ENCODE measurements around the gene LINC00305.

The LINC00305 gene

DNA sequence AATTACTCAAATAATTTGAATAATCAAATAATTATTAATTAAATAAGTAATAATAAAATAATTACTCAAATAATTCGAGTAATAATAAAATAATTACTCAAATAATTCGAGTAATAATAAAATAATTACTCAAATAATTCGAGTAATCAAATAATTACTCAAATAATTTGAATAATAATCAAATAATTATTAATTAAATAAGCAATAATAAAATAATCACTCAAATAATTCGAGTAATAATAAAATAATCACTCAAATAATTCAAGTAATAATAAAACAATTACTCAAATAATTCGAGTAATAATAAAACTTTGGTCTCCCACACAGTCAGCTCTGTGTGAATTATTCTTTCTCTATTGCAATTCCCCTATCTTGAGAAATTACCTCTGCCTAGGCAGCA is 30.0 kb upstream of the LINC00305 start:
- TF ChIP-seq, protein P1, sequence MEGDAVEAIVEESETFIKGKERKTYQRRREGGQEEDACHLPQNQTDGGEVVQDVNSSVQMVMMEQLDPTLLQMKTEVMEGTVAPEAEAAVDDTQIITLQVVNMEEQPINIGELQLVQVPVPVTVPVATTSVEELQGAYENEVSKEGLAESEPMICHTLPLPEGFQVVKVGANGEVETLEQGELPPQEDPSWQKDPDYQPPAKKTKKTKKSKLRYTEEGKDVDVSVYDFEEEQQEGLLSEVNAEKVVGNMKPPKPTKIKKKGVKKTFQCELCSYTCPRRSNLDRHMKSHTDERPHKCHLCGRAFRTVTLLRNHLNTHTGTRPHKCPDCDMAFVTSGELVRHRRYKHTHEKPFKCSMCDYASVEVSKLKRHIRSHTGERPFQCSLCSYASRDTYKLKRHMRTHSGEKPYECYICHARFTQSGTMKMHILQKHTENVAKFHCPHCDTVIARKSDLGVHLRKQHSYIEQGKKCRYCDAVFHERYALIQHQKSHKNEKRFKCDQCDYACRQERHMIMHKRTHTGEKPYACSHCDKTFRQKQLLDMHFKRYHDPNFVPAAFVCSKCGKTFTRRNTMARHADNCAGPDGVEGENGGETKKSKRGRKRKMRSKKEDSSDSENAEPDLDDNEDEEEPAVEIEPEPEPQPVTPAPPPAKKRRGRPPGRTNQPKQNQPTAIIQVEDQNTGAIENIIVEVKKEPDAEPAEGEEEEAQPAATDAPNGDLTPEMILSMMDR (conservative IDR thresholded peaks at IDR 0.05; ENCODE audit: low read depth, low read length): no peak
- no peak for DNase-seq (ENCODE audit: low read depth)
- no peak overlapping the region for H3K4me3 ChIP-seq (ENCODE audit: low read depth, low read length)

DNA sequence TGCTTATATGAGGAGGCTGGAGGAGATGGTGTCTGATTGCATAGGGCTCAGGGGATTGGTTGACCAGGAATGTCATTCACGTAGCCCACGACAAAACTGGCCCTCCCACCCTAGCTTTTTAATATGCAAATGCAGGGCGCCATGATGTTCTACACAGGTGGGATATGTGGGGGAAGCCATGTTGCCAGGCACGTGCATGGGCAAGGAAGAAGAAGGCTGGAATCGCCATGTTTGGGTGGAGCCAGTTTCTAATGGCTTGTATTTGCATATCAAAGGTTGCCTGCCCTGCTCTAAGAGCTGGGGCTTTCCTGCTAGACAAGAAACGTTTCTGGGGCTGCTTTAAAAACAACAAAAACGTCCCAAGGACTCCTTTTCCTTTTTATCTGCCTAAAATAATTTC is 26.5 kb upstream of the LINC00305 start:
- TF ChIP-seq, protein P1 (conservative IDR thresholded peaks at IDR 0.05; ENCODE audit: low read depth, low read length): no peak
- no peak for DNase-seq (ENCODE audit: low read depth)
- no peak overlapping the region for H3K4me3 ChIP-seq (ENCODE audit: low read depth, low read length)

DNA sequence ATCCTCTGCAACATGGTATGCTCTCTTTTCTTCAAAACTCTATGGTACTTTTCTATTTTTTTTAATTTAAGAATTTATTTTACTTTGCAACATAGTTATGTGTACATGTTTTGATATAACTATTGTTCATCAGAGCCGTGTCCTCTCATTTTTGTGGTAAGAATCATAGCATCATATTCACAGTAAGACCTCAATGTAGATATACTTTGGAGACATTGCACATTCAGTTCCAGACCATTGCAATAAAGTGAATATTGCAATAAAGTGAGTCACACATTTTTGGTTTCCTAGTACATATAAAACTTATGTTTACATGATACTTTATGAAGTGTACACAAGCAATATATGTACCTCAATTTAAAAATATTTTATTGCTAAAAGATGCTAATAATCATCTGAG is 22.7 kb upstream of the LINC00305 start:
- TF ChIP-seq, protein P1 (conservative IDR thresholded peaks at IDR 0.05; ENCODE audit: low read depth, low read length): no peak
- no peak overlapping the region for H3K4me3 ChIP-seq (ENCODE audit: low read depth, low read length)
- DNase-seq (ENCODE audit: low read depth): peak; percentile 75

- H3K4me3 ChIP-seq (ENCODE audit: low read depth, low read length): no peak overlapping the region
- no peak for DNase-seq (ENCODE audit: low read depth)
- TF ChIP-seq, protein P1 (conservative IDR thresholded peaks at IDR 0.05; ENCODE audit: low read depth, low read length): no peak
Measured at GRCh38 chr18:64167408-64167925, 18.6 kb upstream of the LINC00305 start.

- DNase-seq (ENCODE audit: low read depth): peak; percentile 96
- TF ChIP-seq, protein P1 (conservative IDR thresholded peaks at IDR 0.05; ENCODE audit: low read depth, low read length): no peak
- no peak overlapping the region for H3K4me3 ChIP-seq (ENCODE audit: low read depth, low read length)
Measured at GRCh38 chr18:64165906-64166305, 17.0 kb upstream of the LINC00305 start.

GRCh38 chr18:64164883-64165282 is 16.0 kb upstream of the LINC00305 start:
- TF ChIP-seq, protein P1 (conservative IDR thresholded peaks at IDR 0.05; ENCODE audit: low read depth, low read length): no peak
- DNase-seq (ENCODE audit: low read depth): no peak
- no peak overlapping the region for H3K4me3 ChIP-seq (ENCODE audit: low read depth, low read length)

DNA sequence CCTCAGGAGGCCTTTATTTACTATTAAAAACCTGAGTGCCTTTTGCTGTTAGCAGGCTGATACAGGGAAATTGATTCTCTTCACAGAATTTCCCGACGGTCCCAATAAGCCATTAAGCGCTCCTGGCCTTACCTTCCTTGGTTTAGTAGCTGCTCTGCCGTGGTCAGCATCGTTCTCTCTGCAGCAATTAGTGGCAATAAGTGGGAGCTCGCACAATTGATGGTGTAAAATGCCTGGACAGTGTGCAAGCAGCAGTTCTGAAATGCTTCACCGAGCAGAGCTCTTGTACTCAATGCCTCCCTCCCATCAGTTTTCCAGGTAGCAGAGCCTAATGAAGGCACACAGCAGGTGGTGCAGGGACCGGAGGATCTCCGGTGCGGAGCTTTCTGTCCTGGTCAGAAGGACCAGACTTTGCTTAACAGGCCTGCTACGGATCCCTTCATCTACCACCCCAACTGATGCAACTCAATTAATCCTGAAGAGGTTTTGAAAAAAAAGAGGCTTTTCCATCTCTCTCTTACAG is 1.1 kb upstream of the LINC00305 start:
- no peak overlapping the region for H3K4me3 ChIP-seq (ENCODE audit: low read depth, low read length)
- DNase-seq (ENCODE audit: low read depth): no peak
- TF ChIP-seq, protein P1 (conservative IDR thresholded peaks at IDR 0.05; ENCODE audit: low read depth, low read length): no peak

All from choroid plexus epithelial cell (primary cell).